Cardiac muscle cell (in vitro differentiated cells and primary cell): ENCODE data around the gene ZFP1. TPM values are rescaled to one million over a fixed set of nuclear protein-coding genes. Genes with fewer than 3 reads are reported as not detected.

Experiments
- DNase-seq, 2 donors: peaks; one replicate each; pipeline versions ENCODE4 v3.0.0 to v3.0.0-alpha.2; 2010 to 2017; ENCODE audit warnings: low read depth in 1 of 2, low spot score in 1 of 2
- H3K27ac ChIP-seq: fragments of 200-600 bp; sonication (generic); 2 replicates; pipeline ENCODE4 v1.5.1; 2016
- H3K27me3 ChIP-seq: fragments of 200-600 bp; sonication (generic); 2 replicates; pipeline ENCODE4 v1.6.0; 2016; ENCODE audit warnings: control low read depth
- H3K36me3 ChIP-seq: fragments of 200-600 bp; sonication (generic); 2 replicates; pipeline ENCODE4 v1.5.1; 2016; ENCODE audit warnings: control low read depth
- H3K4me1 ChIP-seq: fragments of 200-600 bp; sonication (generic); 2 replicates; pipeline ENCODE4 v1.8.1; 2017; ENCODE audit warnings: low read depth, mild to moderate bottlenecking, mixed run types
- H3K4me3 ChIP-seq: fragments of 200-600 bp; sonication (generic); 2 replicates; pipeline ENCODE4 v1.5.1; 2016; ENCODE audit warnings: mild to moderate bottlenecking
- H3K9me3 ChIP-seq: fragments of 200-600 bp; sonication (generic); 2 replicates; pipeline ENCODE4 v1.5.1; 2017; ENCODE audit warnings: low read depth, mild to moderate bottlenecking, control low read depth
- CTCF ChIP-seq: IDR thresholded peaks from 2 replicates; pipeline ENCODE4 v1.5.1; 2012; ENCODE audit warnings: low read depth, mild to moderate bottlenecking, low read length
- polyA plus RNA-seq: library from polyadenylated mRNA; unstranded; fragments of >200 nt; fragmentation: Nextera tagmentation; extraction: Ambion mirVana; gene quantifications from 2 replicates; pipeline ENCODE4 v1.2.1, GENCODE V29; 2016
- total RNA-seq: library from RNA; depleted of rRNA; stranded (reverse); fragments of >200 nt; gene quantifications from 2 replicates; pipeline ENCODE4 v1.2.3, GENCODE V29; 2016

ZFP1 gene
- total and polyA plus RNA-seq, 2 experiments from 2014 or later, result 8.5 to 10.5 TPM

- H3K4me3 ChIP-seq, result no peak overlapping the region
- peaks cover 19% of the 10 kb centered on the region for H3K4me1 ChIP-seq
- DNase-seq, result no peak
- no peaks in the 10 kb centered on the region for H3K27me3 ChIP-seq
- H3K27ac ChIP-seq, result no peak overlapping the region
- no peak for TF ChIP-seq CTCF
- no peaks in the 10 kb centered on the region for H3K36me3 ChIP-seq
- no peaks in the 10 kb centered on the region for H3K9me3 ChIP-seq
Measured at GRCh38 chr16:75107505-75107904, 40.8 kb upstream of the ZFP1 start.

- Histone ChIP-seq H3K4me3 (no peak overlapping the region), H3K9me3 (no peaks in the 10 kb centered on the region), H3K36me3 (no peaks in the 10 kb centered on the region), H3K4me1 (peaks cover 19% of the 10 kb centered on the region), H3K27ac (no peak overlapping the region), H3K27me3 (no peaks in the 10 kb centered on the region)
- TF ChIP-seq CTCF, result no peak
- peak in 1 of 2 donors; percentile 90 for DNase-seq
Measured at GRCh38 chr16:75108792-75109731, 39.3 kb upstream of the ZFP1 start.

DNA sequence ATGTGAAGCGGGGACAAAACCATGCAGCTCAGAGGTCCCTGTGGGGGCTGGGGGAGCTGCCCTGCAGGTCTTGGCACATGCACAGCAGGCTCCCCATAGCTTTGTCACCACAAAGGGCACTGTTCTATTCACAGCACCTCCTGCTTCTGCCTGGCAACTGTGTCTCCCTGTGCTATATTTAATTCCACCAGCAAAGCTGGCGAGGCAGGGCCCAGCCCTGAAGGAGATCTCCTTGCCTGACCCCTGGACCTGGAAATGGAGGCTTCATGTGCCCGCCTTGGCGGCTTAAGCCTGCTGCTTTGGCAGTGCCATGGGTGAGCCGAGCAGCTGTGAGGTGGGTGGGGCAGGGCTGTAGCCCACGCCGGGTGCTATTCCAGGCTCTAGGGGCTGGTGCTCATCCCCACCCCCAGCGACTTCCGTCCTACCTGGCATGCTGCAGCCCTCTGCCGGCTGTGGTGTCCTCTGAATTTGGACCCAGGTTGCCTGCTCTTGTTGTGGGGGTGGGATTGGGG, 38.5 kb upstream of the ZFP1 start:
- no peak overlapping the region for H3K4me3 ChIP-seq
- H3K9me3 ChIP-seq, result no peaks in the 10 kb centered on the region
- no peak overlapping the region for H3K27ac ChIP-seq
- H3K36me3 ChIP-seq, result no peaks in the 10 kb centered on the region
- H3K4me1 ChIP-seq, result peaks cover 19% of the 10 kb centered on the region
- no peaks in the 10 kb centered on the region for H3K27me3 ChIP-seq
- TF ChIP-seq CTCF, result no peak
- no peak for DNase-seq

DNA sequence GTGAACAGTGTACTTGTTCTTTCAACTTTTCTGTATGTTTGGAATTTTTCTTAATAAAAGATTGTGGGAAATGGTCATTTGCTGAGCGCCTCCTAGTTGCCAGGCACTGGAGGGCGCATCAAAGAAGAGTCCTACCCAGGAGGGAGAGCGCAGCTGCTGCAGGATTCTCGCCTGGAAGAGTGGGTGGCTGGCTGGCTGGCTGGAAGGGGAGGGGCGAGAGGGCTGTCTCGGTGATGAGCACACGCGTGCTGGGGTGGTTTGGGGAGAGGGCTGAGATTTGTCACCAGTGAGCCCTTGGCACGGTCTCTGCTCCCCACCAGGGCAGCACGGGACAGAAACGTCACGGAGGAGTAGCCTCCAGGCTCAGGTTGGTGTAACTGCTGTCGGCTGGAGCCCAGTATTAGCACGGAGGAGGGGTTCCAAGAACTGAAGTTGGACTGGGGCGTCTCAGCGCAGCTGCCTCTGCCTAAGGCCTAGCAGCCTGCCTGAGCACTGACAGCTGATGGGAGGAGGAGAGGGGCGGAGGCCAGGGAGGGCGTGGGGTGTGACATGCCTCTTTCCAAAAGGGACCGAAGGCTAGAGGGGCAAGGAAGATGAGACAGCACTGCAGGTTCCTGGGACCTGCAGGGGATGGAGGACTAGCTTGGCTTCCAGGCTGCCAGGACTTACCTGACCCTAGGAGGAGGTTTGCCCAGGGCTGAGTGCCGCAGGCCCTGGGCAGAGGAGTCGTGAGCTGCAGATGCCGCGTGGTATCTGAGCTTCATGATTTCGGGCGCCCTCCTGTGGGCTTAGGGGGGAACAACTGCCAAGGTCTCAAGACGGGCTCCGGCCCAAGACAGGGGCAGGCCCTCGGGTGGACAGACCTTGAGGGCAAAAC, 37.4 kb upstream of the ZFP1 start:
- peak; percentile 91 for TF ChIP-seq CTCF
- peak overlapping the region; percentile 20 for H3K27ac ChIP-seq
- peak; percentile 94 to 95 for DNase-seq
- H3K36me3 ChIP-seq, result no peaks in the 10 kb centered on the region
- H3K4me3 ChIP-seq, result no peak overlapping the region
- peaks cover 19% of the 10 kb centered on the region for H3K4me1 ChIP-seq
- no peaks in the 10 kb centered on the region for H3K27me3 ChIP-seq
- H3K9me3 ChIP-seq, result no peaks in the 10 kb centered on the region

- DNase-seq, result no peak
- no peaks in the 10 kb centered on the region for H3K27me3 ChIP-seq
- H3K4me1 ChIP-seq, result peaks cover 19% of the 10 kb centered on the region
Measured at GRCh38 chr16:75111514-75111940, 36.8 kb upstream of the ZFP1 start.

More at GRCh38 chr16:75111514-75111940, 36.8 kb upstream of the ZFP1 start:
- Histone ChIP-seq H3K36me3 (no peaks in the 10 kb centered on the region), H3K4me3 (no peak overlapping the region), H3K27ac (no peak overlapping the region), H3K9me3 (no peaks in the 10 kb centered on the region)
- no peak for TF ChIP-seq CTCF
